HepG2 (cell line): ENCODE results near the gene TRIM27. TPM values are rescaled to one million over a fixed set of nuclear protein-coding genes. Genes with fewer than 3 reads are reported as not detected.

Experiments used
- ADNP ChIP-seq: sonication (generic); formaldehyde crosslinking; IDR thresholded peaks from 2 replicates; pipeline ENCODE4 v1.4.0; 2020; ENCODE audit warnings: missing genetic modification reagents
- ARNT ChIP-seq: fragments of 450-650 bp; IDR thresholded peaks from 2 replicates; pipeline ENCODE4 v1.6.1; 2017
- CCAR2 ChIP-seq: fragments of 200-400 bp; formaldehyde crosslinking; optimal IDR thresholded peaks from 2 replicates; pipeline ENCODE3; 2018; ENCODE audit warnings: low read depth, mild to moderate bottlenecking, low read length, moderate library complexity
- CENPBD1 ChIP-seq: sonication (generic); formaldehyde crosslinking; IDR thresholded peaks from 2 replicates; pipeline ENCODE4 v1.8.0; 2022; ENCODE audit warnings: missing genetic modification reagents, low read depth, mild to moderate bottlenecking, borderline replicate concordance
- CENPT ChIP-seq: sonication (generic); formaldehyde crosslinking; IDR thresholded peaks from 2 replicates; pipeline ENCODE4 v1.8.0; 2022; ENCODE audit warnings: low read depth, mild to moderate bottlenecking, moderate library complexity, missing genetic modification reagents
- EP300 ChIP-seq, 3 experiments: sonication (generic) in 1 of 3; formaldehyde crosslinking in 1 of 3; IDR thresholded peaks; 2 replicates each; pipeline versions ENCODE4 v1.5.1 to v1.6.1; 2011 to 2020; ENCODE audit warnings: low read depth in 2 of 3, low read length in 2 of 3, borderline replicate concordance in 1 of 3, improper control_type of control experiment in 1 of 3, mild to moderate bottlenecking in 1 of 3, missing genetic modification reagents in 1 of 3, moderate library complexity in 1 of 3
- FOXM1 ChIP-seq: sonication (generic); formaldehyde crosslinking; IDR thresholded peaks from 2 replicates; pipeline ENCODE4 v1.5.0; 2020; ENCODE audit warnings: missing genetic modification reagents
- GATAD2A ChIP-seq: IDR thresholded peaks from 2 replicates; pipeline ENCODE4 v1.6.1; 2016
- HMG20A ChIP-seq: IDR thresholded peaks from 2 replicates; pipeline ENCODE4 v1.6.1; 2016; ENCODE audit warnings: borderline replicate concordance
- HNRNPH1 ChIP-seq: fragments of 200-400 bp; formaldehyde crosslinking; optimal IDR thresholded peaks from 2 replicates; pipeline ENCODE3; 2017; ENCODE audit warnings: mild to moderate bottlenecking, low read depth, low read length
- KLF6 ChIP-seq: IDR thresholded peaks from 2 replicates; pipeline ENCODE4 v1.8.0; 2016; ENCODE audit warnings: missing biosample characterization, missing genetic modification reagents
- MEIS2 ChIP-seq: sonication (generic); formaldehyde crosslinking; IDR thresholded peaks from 2 replicates; pipeline ENCODE4 v1.9.0; 2021; ENCODE audit warnings: mild to moderate bottlenecking, missing genetic modification reagents
- MIER2 ChIP-seq: IDR thresholded peaks from 2 replicates; pipeline ENCODE4 v1.6.1; 2016; ENCODE audit warnings: missing biosample characterization, missing genetic modification reagents
- MXD3 ChIP-seq: IDR thresholded peaks from 2 replicates; pipeline ENCODE4 v1.6.1; 2016; ENCODE audit warnings: mild to moderate bottlenecking, missing biosample characterization, missing genetic modification reagents
- NR2F2 ChIP-seq: IDR thresholded peaks from 2 replicates; pipeline ENCODE4 v1.6.1; 2012; ENCODE audit warnings: low read depth, inconsistent platforms, borderline replicate concordance
- RARA ChIP-seq: IDR thresholded peaks from 2 replicates; pipeline ENCODE4 v1.6.1; 2016; ENCODE audit warnings: missing genetic modification reagents, missing compliant biosample characterization
- REXO4 ChIP-seq: sonication (generic); formaldehyde crosslinking; IDR thresholded peaks from 2 replicates; pipeline ENCODE4 v1.8.0; 2022; ENCODE audit warnings: missing genetic modification reagents, mild to moderate bottlenecking, borderline replicate concordance
- TERF1 ChIP-seq: sonication (generic); formaldehyde crosslinking; IDR thresholded peaks from 2 replicates; pipeline ENCODE4 v1.8.0; 2022; ENCODE audit warnings: mild to moderate bottlenecking, missing genetic modification reagents, moderate library complexity
- ZBTB2 ChIP-seq: sonication (generic); formaldehyde crosslinking; IDR thresholded peaks from 2 replicates; pipeline ENCODE4 v1.8.0; 2022; ENCODE audit warnings: low read depth, missing genetic modification reagents
- ZC3H13 ChIP-seq: sonication (generic); formaldehyde crosslinking; IDR thresholded peaks from 2 replicates; pipeline ENCODE4 v1.8.1; 2023; ENCODE audit warnings: mild to moderate bottlenecking, missing genetic modification reagents, moderate library complexity
- ZFP37 ChIP-seq: sonication (generic); formaldehyde crosslinking; IDR thresholded peaks from 2 replicates; pipeline ENCODE4 v1.4.0; 2020; ENCODE audit warnings: missing genetic modification reagents, borderline replicate concordance
- ZNF34 ChIP-seq: sonication (generic); formaldehyde crosslinking; IDR thresholded peaks from 2 replicates; pipeline ENCODE4 v1.4.0; 2020; ENCODE audit warnings: mild to moderate bottlenecking, missing genetic modification reagents, borderline replicate concordance
- ZNF501 ChIP-seq: sonication (generic); formaldehyde crosslinking; IDR thresholded peaks from 2 replicates; pipeline ENCODE4 v1.5.1; 2020; ENCODE audit warnings: mild to moderate bottlenecking, moderate library complexity, missing genetic modification reagents
- ZNF572 ChIP-seq: sonication (generic); formaldehyde crosslinking; IDR thresholded peaks from 2 replicates; pipeline ENCODE4 v1.5.1; 2020; ENCODE audit warnings: mild to moderate bottlenecking, missing genetic modification reagents
- ZNF580 ChIP-seq: IDR thresholded peaks from 2 replicates; pipeline ENCODE4 v1.6.1; 2016; ENCODE audit warnings: low read depth, borderline replicate concordance
- ZNF629 ChIP-seq: sonication (generic); formaldehyde crosslinking; conservative IDR thresholded peaks from 2 replicates; pipeline ENCODE4 v1.5.0; 2020; ENCODE audit warnings: missing genetic modification reagents
- ZNF652 ChIP-seq: IDR thresholded peaks from 2 replicates; pipeline ENCODE4 v1.6.1; 2016; ENCODE audit warnings: low read depth, borderline replicate concordance
- polyA plus RNA-seq, 8 experiments: library from polyadenylated mRNA; depleted of rRNA in 3 of 8; stranded (reverse) in 7 of 8; unstranded in 1 of 8; fragments of >200 nt; fragmentation: Illumina TruSeq in 4 of 8; extraction: Trizol in 4 of 8; gene quantifications; 2 replicates each; pipeline versions ENCODE4 v1.2.1 to v1.2.3, GENCODE V29; 2011 to 2016; ENCODE audit warnings: low read depth in 4 of 8, missing spikeins in 1 of 8, mixed read lengths in 1 of 8; ENCODE audit not compliant: insufficient read depth in 1 of 8
- total RNA-seq, 5 experiments: library from RNA; depleted of rRNA; stranded (reverse); fragments of >200 nt; fragmentation: Illumina TruSeq; extraction: Trizol; gene quantifications; 2 replicates each; pipeline ENCODE4 v1.2.3, GENCODE V29; 2016; ENCODE audit warnings: low read depth in 1 of 5

The TRIM27 gene
- total and polyA plus RNA-seq, 2 of the 13 experiments (the other 11 are each of a cell fraction or from before 2014, with no cell fraction given): 88.6 to 112 TPM

- TF ChIP-seq ZC3H13 (CRISPR knock-in tag) (0 out of 2 replicates have a peak, but pooled peaks have one; percentile 45), ZNF629 (0 out of 2 replicates have a peak, but pooled peaks have one; percentile 36), MIER2 (CRISPR knock-in tag) (no peak; the same call in 1 of the 2 replicates), ZNF572 (CRISPR knock-in tag) (0 out of 2 replicates have a peak, but pooled peaks have one; percentile 17), HMG20A (no peak), RARA (CRISPR knock-in tag) (peak; percentile 31; the same call in 1 of the 2 replicates), REXO4 (CRISPR knock-in tag) (peak; percentile 20; the same call in 1 of the 2 replicates), CENPT (CRISPR knock-in tag) (no peak), ZNF580 (CRISPR knock-in tag) (peak; percentile 90), CENPBD1 (CRISPR knock-in tag) (0 out of 2 replicates have a peak, but pooled peaks have one; percentile 70), ADNP (CRISPR knock-in tag) (no peak), MEIS2 (CRISPR knock-in tag) (peak; percentile 87), ZNF652 (CRISPR knock-in tag) (no peak), MXD3 (CRISPR knock-in tag) (peak; percentile 73), GATAD2A (CRISPR knock-in tag) (peak; percentile 46), ZNF34 (CRISPR knock-in tag) (peak; percentile 26; the same call in 1 of the 2 replicates), HNRNPH1 (no peak), EP300 (IDR thresholded peaks at IDR 0.05; ENCODE audit: low read depth in 2 of 2, low read length in 2 of 2) (no peak), EP300 (CRISPR knock-in tag; IDR thresholded peaks at IDR 0.05; ENCODE audit: borderline replicate concordance) (0 out of 2 replicates have a peak, but pooled peaks have one; percentile 33), ZBTB2 (no peak), CCAR2 (peak; percentile 20), NR2F2 (no peak), KLF6 (0 out of 2 replicates have a peak, but pooled peaks have one; percentile 36), ZFP37 (CRISPR knock-in tag) (peak; percentile 99), FOXM1 (CRISPR knock-in tag) (no peak), ZNF501 (CRISPR knock-in tag) (peak; percentile 40), TERF1 (CRISPR knock-in tag) (no peak), ARNT (no peak)
Observed at GRCh38 chr6:28863604-28864325, 60.0 kb downstream of the TRIM27 start (continued).
